GM12892 (cell line): ENCODE measurements around the gene TUG1.

Source experiments
- POLR2A ChIP-seq: IDR thresholded peaks from 2 replicates; pipeline ENCODE4 v1.6.1; 2011; ENCODE audit warnings: low read depth, low read length, control low read depth
- POLR2AphosphoS5 ChIP-seq: IDR thresholded peaks from 2 replicates; pipeline ENCODE4 v1.6.1; 2011; ENCODE audit warnings: low read depth, low read length, control low read depth
- TAF1 ChIP-seq: IDR thresholded peaks from 2 replicates; pipeline ENCODE4 v1.6.1; 2011; ENCODE audit warnings: low read depth, mild to moderate bottlenecking, control low read depth, low read length, borderline replicate concordance

- TF ChIP-seq POLR2AphosphoS5 (no peak), POLR2A (no peak), TAF1 (no peak)
These were observed 23.4 kb upstream of the TUG1 start for GRCh38 chr22:30945653-30946052.
